NCI-H748 (cell line): Measurements from ENCODE around the gene MYT1.
A peak's percentile ranks its signal among the peaks of the same experiment; 100 is the strongest.

ENCODE experiments used
- DNase-seq: peaks from one replicate; lab custom pipeline; 2025; ENCODE audit not compliant: unreplicated experiment; lab: John Stamatoyannopoulos, UW

Gene MYT1

DNA sequence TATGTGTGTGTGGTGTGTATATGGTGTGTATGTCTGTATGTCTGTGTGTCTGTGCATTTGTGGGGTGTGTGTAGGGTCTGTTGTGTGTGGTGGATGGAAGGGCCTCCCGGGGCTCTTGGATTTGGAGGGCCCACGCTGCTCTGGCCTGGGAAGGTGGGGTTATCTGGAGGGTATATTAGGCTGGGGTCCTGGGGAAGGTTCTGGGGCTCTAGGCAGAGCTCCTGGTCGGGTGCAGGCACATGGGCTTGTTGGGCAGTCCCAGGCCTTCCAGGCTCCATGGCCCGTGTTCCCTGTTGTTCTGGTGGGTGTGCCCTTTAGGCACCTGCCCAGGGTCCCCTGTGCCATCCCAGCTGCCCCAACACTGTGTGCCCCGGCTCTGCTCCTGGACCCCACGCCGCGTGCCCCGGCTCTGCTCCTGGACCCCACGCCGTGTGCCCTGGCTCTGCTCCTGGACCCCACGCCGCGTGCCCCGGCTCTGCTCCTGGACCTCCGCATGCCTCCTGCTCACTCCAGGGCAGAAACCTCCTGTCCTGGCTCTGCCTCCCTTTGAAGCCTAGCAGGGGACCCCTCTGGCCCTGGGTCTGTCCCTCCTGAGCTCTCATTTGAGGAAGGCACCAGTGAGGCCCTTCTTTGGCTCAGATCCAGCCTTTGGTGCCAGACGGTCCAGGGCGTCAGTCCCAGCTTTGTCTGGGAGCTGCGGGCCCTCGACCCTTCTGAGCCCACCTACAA lies 10.2 kb upstream of the MYT1 start:
- no peak for DNase-seq

DNA sequence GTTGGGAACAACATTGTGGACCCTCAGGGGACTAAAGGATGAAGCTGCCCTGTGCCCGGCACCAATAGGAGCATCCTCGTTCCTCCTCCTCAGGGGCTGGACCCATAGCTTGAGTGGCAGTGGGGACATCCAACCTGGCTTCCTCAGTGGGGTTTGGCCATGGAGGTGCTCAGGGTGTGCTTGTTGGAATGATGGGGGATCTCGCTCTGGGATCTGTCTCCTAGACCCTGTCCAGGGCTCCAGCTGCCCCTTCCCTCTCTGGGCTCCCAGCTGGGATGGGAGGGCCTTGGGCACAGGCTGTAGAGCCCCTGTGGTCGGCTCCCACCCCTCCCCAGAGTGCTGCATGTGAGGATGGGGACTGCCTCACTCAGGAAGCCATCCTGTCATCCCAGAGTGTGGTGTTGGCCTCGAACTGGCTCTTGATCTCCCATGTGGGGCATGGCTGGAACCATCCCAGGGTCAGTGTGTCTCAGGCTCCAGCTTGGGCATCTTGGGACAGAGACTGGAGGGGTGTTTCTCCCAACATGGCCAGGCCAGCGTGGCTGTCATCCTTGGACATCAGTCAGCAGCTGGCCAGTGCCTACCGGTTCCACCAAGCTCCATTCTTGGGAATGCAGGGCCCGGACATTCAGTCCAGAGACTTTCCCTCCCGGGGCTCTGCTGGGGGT lies 9.5 kb upstream of the MYT1 start:
- DNase-seq, result no peak

DNA sequence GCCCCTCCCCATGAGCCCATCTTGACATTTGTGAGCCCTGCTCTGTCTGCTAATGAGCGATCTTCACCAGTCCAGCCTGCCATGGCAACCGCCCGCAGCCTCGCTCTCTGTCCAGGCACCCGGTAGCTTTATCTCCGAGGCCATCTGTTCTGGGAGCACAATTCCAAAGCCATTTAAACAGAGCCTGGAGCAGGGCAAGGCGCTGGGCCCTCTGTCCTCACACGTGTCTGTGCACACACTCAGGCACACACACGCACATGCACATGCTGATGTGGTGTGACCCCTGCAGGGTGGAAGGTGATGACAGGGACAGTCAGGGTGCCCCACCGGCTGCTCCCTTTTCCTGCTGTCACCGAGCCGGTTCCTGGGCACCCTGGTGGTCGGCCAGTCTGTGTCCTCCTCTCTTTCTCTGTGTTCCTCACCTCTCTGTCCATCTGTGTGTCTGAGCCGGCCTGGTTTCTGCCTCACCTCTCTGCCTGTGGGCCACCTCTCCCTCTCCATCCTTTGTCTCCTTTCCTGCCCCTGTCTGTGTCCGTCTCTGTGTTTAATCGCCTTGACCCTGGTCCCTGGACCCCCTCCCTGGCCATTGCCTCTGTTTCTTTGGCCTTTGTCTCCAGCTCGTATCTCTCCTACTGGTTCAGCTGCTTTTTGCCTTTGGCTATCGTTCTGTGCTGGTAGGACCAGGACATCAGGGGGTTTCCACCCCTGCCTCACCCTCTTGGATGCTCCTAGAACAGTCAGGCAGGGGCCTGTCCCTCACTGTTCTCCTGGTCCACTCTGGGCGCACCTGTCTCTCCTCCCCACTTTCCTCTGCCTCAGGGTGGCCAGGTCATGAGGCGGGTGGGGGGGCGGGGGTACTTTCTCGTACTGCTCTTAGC lies 8.8 kb upstream of the MYT1 start:
- no peak for DNase-seq

DNA sequence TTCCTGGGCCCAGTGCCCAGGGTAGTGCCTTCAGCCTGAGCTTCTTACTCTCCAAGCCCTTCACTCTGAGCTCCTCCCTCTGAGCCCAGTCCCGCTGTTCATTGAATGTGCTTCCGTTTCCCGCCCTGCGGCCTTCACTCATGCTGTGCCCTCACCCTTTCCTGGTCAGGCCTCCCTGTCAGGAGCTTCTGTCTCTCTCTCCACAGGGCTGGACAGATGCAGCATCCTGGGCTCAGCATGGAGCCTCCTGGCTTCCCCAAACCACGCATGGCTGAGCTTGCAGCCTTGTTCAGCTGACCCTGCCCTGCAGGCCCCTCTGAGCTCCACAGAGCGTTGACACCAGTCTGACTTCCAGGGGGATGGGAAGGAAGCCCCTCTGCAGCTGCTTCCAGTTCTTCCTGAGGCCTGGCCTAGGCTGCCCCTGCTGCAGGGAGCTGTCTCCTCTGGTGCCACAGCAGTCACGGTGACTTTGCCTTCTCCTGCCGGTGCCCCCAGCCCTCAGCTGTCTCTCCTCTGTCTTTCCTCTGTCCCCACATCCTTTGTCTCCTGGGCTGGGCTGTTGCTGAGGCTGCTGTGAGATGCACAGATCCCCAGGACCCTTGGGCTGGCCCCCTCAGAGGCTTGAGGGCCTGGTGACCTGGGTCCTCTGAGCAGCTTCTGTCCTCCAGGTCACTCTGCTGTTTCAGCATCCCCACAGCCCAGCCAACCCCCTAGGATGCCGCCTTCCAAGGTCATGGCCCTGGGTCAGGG lies 7.9 kb upstream of the MYT1 start:
- peak; percentile 10 for DNase-seq

DNA sequence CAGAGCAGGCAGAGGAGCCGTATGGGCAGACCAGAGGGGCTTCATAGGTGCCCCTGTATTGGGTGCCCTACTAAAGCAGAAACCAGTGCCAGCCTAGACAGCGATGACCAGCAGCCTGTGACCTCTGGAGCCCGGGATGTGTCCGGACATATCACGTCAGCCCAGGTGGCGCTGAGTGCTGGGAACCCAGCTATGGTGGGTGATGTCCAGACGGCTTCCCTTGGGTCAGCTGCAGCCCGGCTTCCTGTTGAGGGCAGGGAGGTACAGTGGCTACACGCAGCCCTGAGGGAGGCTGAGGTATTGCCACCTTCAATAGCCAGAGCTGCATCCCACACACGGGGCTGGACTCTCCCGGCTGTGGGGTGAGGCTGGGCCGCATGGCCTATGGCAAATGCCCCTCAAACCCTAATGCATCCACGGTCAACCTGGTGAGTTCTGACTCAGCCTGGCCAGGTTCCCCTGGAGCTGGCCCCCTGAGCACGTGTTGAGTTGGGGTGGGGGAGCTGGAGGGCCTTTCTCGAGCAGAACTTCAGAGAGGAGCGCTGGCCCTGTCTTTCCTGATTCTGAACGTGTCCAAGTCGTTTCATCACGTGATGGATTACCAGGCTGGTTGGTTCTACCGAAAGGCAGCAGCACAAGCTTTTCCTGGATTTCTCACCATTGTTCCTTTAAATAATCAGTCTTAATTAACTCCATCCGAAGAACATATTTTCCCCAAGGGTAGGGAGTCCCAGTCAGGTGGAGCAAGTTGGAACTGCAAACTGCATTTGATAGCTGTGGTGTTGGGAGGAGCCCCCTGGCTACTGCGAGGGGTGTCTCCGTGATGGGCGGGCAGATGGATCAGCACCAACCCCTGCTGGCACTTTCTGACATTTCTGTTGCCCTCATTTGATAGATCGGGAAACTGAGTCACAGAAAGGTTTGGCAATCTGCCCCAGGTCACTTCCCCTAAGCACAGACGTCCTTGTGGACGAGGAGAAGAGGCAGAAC lies 7.1 kb upstream of the MYT1 start:
- DNase-seq, result no peak

DNA sequence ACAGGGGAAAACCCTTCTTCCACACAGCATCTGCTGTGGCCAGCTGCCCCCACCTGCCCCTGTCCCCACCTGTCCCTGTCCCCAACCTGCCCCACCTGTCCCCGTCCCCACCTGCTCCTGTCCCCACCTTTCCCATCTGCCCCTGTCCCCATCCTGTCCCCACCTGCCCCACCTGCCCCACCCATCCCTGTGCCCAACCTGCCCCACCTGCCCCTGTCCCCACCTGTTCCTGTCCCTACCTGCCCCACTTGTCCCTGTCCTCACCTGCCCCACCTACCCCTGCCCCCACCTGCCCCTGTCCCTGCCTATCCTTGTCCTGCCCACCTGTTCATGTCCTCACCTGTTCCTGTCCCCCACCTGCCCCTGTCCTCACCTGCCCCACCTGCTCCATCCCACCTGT lies 6.4 kb upstream of the MYT1 start:
- DNase-seq, result no peak

DNA sequence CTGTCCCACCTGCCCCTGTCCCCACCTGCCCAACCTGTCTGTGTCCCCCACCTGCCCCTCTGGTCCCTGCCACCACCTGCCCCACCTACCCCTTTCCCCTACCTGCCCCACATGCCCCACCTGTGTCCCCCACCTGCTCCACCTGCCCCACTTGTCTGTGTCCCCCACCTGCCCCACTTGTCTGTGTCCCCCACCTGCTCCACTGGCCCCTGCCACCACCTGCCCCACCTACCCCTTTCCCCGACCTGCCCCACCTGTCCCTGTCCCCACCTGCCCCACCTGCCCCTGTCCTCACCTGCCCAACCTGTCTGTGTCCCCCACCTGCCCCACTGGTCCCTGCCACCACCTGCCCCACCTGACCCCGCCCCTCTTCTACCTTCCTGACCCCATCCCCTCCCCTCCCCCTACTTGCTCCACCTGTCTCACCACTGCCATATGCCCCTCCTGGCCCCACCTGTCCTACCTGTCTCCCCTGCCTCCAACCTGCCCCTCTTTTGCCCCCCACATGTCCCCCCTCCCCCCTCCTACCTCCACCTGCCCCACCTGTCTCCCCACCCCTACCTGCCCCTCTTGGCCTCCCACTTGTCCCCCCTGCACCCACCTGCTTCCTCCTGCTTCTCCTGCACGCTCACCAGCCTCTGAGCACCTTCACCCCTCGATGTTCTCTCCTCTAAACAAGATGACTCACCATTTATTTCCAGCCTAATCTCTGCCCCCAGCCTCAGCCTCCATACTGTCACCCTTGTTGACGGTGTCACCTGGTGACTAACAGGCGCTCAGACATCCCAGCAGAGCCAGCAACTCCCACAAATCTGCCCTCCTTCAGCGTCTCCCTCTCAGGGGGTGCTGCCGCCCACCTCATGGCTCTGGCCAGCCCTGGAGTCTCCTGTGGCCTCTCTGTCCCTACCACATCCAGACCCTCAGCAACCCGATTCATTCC lies 5.6 kb upstream of the MYT1 start:
- DNase-seq, result no peak

DNA sequence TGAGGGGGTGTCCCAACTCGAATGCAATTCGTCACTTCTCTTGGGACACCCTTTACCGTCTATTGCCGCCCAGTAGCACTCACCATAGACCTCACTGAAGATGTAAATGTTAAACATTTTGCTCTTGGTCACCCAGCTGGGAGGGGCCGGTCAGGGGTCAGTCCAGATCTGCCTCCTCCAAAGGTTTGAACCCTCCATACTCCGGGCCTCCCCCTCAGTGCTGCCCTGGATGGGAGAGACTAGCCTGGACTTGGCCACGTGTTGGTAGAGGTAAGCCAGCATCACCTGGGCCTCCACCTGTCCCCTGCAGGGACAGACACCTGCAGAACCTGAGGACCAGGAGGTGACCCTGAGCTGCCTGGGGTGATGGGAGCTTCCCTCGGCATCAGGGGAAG lies 5.0 kb upstream of the MYT1 start:
- no peak for DNase-seq

DNA sequence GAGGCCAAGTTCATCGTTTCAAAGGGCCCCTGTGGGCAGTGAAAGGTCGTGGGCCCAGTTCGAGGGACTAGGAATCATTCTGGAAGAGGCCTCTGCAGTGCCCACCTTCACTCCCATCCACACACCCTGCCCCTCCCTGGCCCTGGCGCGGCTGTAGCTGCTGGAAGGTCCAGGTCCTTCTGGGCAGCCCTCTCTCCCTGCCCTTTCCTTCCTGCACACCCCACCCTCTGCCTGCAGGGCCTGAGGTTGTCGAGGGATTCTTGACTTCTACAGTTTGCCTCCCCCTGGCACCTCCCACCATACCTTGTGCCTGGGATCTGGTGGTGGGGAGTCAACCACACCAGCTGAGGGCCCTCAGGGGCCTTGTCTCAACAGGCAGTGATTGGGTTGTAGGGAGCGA lies 4.5 kb upstream of the MYT1 start:
- DNase-seq, result no peak

DNA sequence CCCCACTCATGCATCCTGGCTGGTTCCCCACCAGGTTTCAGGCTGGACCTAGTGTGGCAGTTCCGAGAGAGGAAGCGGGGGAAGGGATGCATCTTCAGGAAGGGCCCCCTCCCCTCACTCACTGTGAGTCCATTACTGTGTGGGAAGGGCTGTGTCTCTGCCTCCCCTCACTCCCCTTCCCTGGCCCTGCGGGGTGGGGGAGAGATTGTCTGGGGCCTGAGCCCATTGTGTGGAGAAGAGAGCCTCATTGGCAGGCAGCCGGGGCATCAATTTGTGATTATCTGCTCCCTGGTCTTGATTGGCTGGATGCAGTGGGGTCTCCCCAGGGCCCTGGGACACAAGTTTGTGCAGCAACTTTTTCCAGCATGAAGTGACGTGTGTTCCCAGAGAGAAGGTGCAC lies 4.1 kb upstream of the MYT1 start:
- DNase-seq, result no peak

DNA sequence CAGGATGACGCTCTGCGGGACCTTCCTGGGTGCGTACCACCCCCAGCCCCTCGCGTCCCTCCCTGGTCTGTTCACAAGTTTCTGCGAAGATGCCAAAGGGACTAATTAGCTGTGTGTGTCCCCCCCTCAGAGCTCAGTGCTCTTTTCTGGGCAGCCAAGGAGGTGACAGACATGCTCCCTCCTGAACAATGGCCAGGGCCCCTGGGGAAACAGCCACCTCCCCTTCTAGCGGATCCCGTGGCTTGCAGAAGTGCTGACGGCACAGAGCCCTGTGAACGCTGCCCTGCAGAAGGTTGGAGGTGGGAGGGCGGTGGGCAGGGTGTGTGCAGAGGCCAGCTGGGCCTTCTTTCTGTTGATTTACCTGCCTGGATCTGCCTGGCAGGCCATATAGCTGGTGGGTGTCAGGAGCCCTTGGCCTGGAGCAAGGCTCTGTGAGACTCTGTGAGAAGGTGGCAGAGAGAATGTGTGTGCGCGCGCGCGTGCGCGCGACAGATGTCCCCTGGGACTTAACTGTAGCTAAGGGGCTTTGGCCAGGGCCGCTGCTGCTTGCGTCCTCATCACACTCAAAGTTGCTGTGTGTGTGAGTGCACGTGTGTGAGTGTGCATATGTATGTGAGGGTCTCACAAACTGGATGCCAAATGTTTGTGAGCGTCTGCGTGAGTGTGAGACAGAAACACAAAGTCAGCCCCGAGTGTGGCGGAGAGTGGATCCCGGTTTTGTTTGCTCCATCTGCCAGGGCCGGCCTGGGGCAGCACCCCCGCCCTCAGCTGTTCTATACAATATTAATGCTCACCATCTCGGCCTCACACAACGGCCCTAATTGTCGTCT lies 3.5 kb upstream of the MYT1 start:
- no peak for DNase-seq

DNA sequence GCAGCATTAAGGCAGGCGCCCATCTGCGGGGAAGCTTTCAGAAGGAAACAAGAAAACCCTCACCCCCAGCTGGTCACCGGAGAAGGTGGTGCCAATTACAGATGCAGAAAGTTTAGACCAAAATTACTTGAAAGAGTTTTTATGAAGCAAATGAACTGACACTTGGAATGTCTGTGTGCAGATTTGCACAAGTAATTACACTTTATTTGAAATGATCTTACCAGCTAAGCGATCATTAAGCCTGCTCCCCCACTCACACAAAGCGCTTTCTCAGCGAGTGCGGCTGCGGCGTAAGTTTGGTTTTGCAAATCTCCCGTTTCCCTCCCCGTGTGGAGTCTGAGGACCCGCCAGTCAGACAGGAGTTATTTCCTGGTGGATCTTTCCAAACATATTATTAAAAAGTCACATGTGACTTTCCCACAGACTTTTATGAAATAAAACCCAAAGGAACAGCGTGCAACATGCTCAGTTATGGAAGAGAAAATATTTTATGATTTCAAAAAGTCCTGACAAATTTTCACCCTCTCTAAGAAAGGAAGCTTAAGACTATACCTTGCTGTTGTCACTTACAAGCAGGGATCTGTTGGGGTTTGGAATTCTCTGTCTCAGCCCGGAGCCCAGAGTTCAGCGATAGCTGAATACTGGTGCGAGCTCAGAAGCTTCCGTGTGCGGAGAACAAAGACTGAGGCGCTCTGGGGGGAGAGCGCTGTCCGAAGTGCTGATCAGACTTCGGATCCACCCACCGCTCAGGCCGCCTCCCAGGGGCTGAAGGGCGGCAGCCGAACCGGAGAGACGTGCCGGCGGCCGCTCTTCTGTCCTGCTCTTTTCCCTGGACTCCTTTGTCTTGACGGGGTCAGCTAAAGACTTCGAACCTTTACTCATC lies 2.7 kb upstream of the MYT1 start:
- DNase-seq, result no peak

DNA sequence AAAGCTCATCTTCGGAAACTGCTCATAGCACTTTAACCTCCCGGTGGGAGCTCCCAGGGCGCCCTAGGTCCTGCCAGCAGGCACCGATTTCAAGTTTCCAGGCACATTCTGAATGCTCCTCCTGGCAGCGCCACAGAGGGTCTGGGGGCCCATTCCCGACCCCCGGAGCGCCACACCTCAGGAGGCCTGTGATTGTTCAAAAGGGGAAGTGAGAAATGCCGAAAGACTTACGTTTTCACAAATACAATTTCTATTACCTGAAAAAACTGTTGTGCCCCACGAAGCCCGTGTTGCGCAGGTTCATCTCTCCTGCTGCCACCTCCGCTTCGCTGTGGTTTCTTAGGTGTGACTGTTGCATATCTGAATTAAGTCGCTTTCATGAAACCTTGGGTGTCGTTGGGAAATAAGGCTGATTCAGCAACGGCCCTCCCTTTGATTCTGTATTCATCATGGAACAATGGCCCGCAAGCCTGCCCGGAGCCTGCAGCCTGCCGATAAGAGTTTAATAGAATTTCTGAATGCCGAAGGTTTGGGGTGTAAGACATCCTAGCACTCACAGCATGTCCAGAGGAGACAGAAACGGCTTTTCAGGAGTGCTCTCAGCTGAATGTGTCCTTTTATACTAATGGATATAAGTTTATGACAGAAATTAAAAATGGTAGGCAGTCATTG lies 1.9 kb upstream of the MYT1 start:
- no peak for DNase-seq

DNA sequence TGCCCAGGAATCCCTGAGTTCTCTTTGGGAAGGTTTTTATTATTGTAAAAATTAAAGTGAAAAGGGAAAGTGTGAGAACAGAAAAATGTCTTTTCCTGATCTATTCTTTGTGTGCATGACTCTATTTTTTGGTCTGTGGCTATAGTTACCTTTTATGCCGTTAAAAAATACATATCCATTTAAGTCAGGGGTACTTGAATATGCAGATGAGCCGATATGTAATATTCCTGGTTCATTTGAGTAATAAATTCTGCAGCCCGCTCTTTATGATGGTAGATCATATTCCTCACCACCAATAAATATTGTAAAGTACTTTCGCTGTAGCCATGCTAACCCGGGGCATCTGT lies 503 bp upstream of the MYT1 start:
- no peak for DNase-seq

DNA sequence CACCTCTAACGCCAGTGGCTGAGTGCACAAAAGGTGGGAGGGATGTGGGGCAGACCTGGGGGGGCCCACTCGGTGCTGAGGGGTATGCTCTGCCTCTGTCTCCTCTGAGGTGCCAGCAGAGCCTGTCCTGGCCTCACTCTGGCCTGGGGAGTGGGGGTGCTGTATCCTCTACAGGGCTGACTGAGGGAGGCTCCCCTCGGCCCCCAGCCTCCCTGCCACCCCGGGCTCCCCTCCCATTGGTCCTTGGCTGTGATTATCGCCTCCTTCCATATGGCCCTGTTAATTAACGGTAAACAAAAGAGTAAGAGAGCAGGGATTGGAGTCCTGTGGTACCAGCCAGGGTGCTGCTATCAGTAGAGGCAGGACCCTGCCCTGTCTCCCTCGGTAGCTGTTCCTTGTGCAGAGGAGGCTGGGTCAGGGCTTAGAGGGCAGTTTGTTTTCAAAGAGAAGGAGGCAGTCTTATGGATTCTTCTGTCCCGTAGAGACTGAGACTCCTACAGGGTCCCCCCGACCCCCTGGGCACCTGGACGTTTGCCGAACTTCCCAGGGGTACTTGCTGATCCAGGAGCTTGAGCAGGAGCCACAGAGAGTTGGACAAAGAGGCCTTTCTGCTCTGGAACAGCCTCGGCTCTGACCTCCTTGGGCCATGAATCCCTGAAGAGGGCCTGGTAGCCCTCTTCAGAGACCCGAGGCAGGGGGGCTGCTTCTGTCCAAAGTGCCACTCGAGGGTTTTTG lies 1.8 kb downstream of the MYT1 start:
- no peak for DNase-seq
